SHP77 treated with DMSO at 0.1 percent for 48 hours (cell line): ENCODE measurements around the gene RGS6.

Source experiments
- DNase-seq: peaks from one replicate; lab custom pipeline; 2025; lab: John Stamatoyannopoulos, UW

Gene RGS6

GRCh38 chr14:72311116-72311515, 378.9 kb downstream of the RGS6 start:
- no peak for DNase-seq

DNA sequence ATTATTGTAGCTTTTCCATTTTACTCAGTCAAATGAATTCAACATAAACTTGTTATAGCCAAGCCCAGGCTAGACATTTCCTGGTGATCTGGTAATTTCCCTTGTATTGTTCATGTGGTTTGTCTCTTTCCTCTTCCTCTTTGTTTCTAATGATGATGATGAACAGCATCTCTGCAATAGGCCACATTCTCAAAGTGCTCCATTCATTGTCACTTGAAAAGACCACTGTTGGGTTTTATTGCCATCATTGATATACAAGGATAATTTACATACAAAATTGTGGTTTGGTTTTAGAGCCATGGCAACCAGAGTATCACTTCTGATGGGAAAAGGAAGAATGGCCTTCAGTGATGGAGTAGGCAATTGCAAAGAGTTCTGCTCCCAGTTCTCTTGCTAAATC, 379.3 kb downstream of the RGS6 start:
- no peak for DNase-seq

DNA sequence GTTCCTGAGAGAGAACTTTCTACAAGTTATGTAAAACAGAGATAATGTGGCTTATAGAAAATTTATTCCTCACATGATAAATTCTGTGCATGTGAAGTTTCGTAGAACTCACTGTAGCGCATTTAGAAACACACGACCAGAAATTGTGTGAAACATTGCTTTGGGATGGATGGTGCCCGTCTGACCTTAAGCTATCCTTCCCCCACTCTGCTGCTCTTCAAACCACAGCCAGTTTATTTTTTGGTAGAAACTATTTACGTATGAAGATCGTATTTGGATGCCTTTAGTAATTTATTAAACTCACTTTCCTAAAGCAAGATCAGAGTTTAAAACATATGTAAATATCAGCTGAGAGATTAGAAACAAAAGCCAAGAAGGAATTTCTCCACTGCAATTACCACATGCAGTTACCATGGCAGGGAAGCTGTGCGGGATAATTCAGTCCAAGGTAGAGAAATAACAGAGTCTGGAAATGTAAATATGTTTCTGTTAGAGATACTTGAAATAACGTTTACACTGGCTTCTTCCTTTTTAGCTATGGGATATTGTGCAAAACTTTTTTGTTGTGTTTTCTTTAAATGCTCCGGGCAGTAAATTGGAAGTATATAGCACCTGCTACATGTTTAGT, 382.7 kb downstream of the RGS6 start:
- no peak for DNase-seq

- DNase-seq, result no peak
These were observed 383.5 kb downstream of the RGS6 start for GRCh38 chr14:72315714-72316113.

DNA sequence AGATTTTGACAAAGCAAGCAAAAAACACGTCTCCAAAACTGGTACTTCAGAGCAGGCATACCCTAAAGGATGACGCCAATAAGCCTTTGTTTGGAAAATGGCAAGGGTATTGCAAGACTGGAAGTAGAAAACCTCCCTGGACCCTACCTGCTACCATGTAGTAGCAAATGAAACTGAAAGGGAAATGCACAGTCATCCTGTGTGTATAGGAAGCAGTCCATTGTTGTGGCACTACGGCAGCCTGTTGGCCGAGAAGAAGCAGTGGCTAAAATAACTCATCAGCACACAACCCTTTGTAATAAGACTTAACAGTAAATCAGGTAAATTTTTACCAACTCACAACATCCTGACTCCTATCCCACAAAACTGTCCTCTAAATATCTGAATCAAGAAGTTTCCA, 386.4 kb downstream of the RGS6 start:
- DNase-seq, result no peak

GRCh38 chr14:72332046-72332445, 399.8 kb downstream of the RGS6 start:
- DNase-seq, result no peak

DNA sequence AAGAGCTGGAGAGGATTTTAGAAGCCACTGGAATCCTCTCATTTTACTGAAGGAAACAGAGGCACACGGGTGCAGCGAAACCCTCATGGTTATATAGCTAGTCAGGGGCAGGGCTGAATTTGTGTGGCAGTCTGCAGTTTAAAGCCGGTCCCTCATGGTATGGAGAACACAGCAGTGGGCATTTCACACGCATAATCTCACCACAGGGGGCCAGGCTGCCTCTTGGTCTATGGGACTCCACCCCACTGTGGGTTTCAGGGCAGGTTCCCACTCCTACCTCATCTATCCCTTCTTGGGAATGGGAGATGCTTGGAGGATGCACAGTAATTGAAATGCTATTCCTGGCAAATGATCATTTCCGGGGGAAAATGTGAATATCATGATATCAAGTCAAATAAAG, 400.6 kb downstream of the RGS6 start:
- DNase-seq, result no peak

DNA sequence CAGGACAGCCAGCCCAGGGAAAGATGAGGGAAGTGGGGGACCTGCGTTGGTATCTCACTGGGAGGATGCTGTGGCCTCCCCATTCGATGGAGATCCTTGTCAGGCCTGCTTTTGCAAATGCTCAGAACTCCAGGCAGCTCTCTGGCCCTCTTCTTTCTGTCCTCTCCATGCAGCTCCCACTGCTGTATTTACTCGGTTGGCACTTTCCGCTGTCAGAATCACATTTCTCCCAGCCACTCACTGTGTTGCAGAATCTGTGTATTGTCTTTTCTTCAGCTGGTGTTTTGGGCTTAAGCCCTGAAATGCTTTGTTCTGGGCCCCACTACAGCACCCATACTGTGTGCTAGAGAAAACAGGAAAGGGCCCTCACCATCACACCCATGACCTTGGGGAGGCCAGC, 401.1 kb downstream of the RGS6 start:
- no peak for DNase-seq

- no peak for DNase-seq
These were observed 404.2 kb downstream of the RGS6 start for GRCh38 chr14:72336311-72336980.

DNA sequence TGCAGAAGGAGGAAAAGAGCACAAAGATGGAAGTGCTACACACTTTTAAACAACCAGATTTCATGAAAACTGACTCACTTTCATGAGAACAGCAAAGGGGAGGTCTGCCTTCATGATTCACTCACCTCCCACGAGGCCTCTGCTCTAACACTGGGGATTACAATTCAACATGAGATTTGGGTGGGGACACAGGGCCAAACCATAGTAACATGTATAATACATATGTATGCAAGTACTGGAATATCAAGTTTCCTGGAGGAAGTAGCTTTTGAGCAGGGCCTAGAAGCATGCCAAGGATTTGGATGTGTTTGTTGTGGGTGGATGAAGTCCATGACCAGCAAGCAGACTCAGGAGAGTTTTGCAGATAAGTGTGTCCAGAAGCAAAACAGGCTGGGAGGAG, 409.0 kb downstream of the RGS6 start:
- DNase-seq, result no peak

DNA sequence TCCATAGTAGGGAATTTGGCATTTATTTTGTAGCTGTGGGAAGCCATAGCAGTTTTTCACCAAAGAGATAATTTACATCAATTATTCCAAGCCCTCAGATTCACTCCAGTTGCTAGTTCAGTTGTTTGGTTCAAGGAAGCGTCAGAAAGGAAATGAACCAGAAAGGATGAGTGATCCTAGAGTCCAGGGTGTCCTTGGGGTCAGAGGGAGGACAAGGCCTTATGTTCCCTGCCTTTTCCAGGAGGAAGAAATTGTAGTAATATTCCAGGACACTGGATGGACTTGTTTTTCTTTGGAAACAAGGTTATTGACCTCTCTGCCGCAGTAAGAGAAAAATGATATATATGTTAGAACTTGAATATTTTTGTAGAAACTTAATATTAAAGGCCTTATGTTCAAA, 409.5 kb downstream of the RGS6 start:
- no peak for DNase-seq

DNA sequence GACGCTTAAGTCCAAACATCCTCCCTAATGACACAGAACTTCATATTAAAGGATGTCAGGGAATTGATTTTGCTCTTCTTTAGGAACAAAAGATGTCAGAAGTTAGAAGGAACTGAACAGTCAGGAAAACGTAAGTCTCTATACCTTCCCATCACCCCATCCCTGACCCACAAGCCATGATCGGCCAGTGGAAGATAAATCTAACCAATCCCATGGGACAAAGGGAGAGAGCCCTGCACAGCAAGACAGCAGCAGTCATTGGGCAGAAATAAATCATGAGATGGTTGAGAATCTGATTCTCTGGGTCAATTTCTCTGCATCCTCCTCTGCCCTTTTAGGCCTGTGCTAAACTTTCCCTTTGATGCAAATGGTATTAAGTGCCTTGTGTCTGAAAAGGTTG, 414.9 kb downstream of the RGS6 start:
- no peak for DNase-seq

DNA sequence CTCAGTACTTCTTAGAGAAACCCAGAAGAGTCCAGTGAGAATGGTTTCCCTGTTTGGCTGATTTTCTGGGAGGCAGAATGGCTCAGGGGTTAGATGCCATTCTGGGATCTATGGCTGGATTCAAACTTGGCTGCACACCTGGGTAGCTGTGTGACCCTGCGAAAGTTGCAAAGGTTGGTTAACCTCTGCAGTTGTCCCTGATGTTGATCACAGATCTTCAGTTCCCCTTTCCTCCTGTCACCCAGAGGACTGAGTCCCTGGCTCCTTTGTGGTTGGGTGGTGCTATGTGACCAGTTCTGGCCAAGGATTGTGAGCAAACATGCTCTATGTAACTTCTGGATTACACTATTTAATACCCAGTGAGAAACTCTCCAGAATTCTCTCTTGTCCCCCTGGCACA, 418.0 kb downstream of the RGS6 start:
- DNase-seq, result no peak

- no peak for DNase-seq
These were observed 419.8 kb downstream of the RGS6 start for GRCh38 chr14:72352012-72352411.

- DNase-seq, result no peak
These were observed 434.4 kb downstream of the RGS6 start for GRCh38 chr14:72366619-72367018.

DNA sequence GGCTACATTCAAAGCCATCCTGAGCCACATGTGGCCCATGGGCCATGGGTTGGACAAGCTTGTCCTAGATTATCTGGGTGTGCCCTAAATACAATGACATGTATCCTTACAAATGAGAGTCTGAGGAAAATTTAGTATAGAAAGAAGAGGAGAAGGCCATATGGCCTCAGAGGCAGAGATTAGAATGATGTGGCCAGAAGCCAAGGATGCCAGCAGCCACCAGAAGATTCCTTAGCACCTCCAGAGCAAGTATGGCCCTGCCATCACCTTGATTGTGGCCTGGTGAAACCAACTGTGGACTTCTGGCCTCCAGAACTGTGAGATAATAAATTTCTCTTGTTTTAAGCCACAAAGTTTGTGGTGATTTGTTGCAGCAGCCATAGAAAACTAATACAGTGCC, 436.9 kb downstream of the RGS6 start:
- DNase-seq, result no peak

- DNase-seq, result no peak
These were observed 444.8 kb downstream of the RGS6 start for GRCh38 chr14:72377016-72377415.

- DNase-seq, result no peak
These were observed 448.2 kb downstream of the RGS6 start for GRCh38 chr14:72380456-72380855.

GRCh38 chr14:72383865-72384264, 451.6 kb downstream of the RGS6 start:
- no peak for DNase-seq

- DNase-seq, result no peak
These were observed 455.5 kb downstream of the RGS6 start for GRCh38 chr14:72387726-72388125.

GRCh38 chr14:72389200-72389599, 457.0 kb downstream of the RGS6 start:
- no peak for DNase-seq

- no peak for DNase-seq
These were observed 468.9 kb downstream of the RGS6 start for GRCh38 chr14:72401101-72401625.

- no peak for DNase-seq
These were observed 469.6 kb downstream of the RGS6 start for GRCh38 chr14:72401632-72402376.
